ENCODE data around the gene AKAP13. TPM values are rescaled to one million over a fixed set of nuclear protein-coding genes. Genes with fewer than 3 reads are reported as not detected.
"Not testable (repeated sequence)": the region's sequence is repeated elsewhere in the genome, so short reads cannot be mapped to it uniquely, and the experiment has no call there.

The AKAP13 gene
- total RNA-seq, 4 donors from 2014 or later: 105 to 167 (median 129) TPM

DNA sequence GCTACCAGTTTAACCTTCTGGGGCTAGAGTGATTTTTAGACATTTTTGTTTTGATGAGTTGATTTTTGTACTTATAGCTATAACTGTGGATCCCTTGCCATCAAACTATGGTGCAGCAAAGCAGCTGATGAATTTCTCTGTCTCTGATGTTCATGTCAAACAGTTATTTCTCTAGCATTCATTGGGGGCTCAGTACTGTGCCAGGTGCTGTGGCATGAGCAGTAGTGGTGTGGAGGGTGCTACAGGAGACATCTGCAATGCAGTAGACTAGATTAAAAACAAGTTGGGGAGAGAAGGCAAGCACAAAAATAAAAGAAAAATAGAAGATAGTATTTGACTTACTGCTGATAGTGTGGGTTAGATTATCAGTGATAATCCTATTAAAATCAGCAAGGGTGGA, 95.3 kb downstream of the AKAP13 start:
- TF ChIP-seq, protein P1, sequence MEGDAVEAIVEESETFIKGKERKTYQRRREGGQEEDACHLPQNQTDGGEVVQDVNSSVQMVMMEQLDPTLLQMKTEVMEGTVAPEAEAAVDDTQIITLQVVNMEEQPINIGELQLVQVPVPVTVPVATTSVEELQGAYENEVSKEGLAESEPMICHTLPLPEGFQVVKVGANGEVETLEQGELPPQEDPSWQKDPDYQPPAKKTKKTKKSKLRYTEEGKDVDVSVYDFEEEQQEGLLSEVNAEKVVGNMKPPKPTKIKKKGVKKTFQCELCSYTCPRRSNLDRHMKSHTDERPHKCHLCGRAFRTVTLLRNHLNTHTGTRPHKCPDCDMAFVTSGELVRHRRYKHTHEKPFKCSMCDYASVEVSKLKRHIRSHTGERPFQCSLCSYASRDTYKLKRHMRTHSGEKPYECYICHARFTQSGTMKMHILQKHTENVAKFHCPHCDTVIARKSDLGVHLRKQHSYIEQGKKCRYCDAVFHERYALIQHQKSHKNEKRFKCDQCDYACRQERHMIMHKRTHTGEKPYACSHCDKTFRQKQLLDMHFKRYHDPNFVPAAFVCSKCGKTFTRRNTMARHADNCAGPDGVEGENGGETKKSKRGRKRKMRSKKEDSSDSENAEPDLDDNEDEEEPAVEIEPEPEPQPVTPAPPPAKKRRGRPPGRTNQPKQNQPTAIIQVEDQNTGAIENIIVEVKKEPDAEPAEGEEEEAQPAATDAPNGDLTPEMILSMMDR (IDR thresholded peaks at IDR 0.05): no peak
- no peak for TF ChIP-seq POLR2A (IDR thresholded peaks at IDR 0.05)
- no peak for DNase-seq (ENCODE audit: low spot score in 2 of 2)
- intact Hi-C loops (cut with DNase I; ENCODE audit: low total_unique reads): no loop called here
- H3K4me3 ChIP-seq (ENCODE audit: low read depth, poor library complexity, severe bottlenecking): no peak overlapping the region

DNA sequence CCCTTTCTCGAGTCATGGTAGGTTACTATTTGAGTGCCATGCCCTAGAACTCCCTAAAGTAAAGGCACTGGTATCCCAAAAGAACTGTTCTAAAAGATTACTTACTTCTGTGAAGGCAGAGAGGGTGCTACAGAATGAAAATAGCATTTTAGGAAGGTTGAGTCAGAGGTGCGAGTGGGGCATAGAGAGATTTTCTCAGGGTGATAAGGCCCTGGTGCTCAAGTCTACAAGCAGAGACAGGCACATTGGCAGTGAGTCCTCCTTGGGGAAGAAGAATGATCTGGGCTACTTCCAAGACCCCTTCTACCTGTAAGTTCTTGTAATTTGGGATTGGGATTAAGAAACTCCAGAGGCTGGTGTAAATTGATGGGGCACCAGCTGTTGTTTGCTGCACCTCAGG, 96.7 kb downstream of the AKAP13 start:
- 45 to 48% methylated on average over 2 of the region's 2 CpGs for WGBS, 2 donors
- intact Hi-C loops (cut with DNase I; ENCODE audit: low total_unique reads): no loop called here
- H3K4me3 ChIP-seq (ENCODE audit: low read depth, poor library complexity, severe bottlenecking): no peak overlapping the region
- no peak for DNase-seq (ENCODE audit: low spot score in 2 of 2)
- no peak for TF ChIP-seq POLR2A (IDR thresholded peaks at IDR 0.05)
- TF ChIP-seq, protein P1 (IDR thresholded peaks at IDR 0.05): no peak

DNA sequence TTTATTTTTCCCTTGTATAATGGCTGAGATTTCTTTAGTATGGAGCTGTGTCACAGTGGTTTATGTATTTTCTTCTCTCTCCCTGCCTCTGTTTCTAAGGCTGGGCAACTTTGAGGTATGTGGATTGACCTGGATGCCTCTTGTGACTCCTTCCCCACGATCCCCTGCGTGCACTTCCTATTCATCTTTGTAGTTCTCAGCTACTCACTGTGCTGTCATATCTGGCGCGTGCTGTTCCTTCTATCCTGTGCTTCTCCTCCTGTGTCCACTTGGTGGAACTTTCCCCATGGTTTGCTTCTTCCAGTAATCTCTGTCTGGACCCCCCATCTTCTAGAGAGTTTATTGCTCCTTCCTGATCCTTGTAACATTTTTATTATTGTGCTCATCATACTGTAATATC, 97.3 kb downstream of the AKAP13 start:
- DNase-seq (ENCODE audit: low spot score in 2 of 2): no peak
- TF ChIP-seq, protein P1 (IDR thresholded peaks at IDR 0.05): no peak
- no peak for TF ChIP-seq POLR2A (IDR thresholded peaks at IDR 0.05)
- intact Hi-C loops (cut with DNase I; ENCODE audit: low total_unique reads): no loop called here
- H3K4me3 ChIP-seq (ENCODE audit: low read depth, poor library complexity, severe bottlenecking): no peak overlapping the region
- WGBS, 2 donors: 27 to 84% methylated on average over 4 of the region's 4 CpGs

DNA sequence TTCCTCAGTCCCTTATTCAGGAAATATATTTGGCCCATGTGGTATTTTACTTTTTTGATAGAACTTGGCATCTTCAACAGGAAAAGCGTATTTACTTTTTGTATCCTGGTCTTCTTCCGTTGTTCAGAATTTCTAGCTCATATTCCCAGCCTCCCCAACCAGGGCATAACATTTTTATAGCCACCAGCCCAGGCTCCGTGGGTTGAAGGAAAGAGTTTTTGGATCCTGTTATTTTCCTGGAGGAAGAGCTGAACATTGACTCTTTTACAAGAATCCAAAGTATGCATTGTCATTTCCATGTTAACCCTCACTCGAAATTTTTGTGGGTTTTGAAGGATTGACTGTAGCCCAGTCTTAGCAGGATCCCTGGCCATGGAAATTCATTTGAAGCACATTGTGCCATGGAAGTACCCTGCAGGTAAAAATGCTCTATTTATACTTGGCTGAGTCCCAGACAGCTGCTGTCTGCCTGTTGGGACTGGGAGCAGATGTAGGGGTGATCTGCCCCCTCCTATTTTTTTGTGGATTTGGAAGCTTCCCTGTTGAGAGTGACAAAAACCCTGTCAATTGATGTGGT, 98.8 kb downstream of the AKAP13 start:
- no peak overlapping the region for H3K4me3 ChIP-seq (ENCODE audit: low read depth, poor library complexity, severe bottlenecking)
- 21 to 29% methylated on average over 4 of the region's 4 CpGs for WGBS, 2 donors
- no peak for DNase-seq (ENCODE audit: low spot score in 2 of 2)
- intact Hi-C loops (cut with DNase I; ENCODE audit: low total_unique reads): no loop called here
- TF ChIP-seq, protein P1 (IDR thresholded peaks at IDR 0.05): no peak
- no peak for TF ChIP-seq POLR2A (IDR thresholded peaks at IDR 0.05)

DNA sequence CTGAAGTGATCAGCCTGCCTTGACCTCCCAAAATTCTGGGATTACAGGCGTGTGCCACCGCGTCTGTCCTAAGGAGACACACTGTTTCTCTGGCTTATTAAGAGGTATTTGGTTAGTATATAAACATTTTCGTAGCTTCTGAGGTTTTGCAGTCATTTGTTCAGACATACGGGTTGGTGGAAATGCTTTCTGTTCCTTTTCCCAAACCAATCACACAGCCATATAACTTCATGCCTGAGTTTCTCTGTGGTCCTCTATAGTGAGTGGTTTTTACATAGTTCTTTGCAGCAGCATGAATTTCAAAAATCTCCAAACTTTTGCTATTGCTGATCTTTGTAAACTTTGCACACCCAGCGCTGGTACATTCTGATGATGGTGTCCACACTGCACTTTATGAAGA, 100.5 kb downstream of the AKAP13 start:
- intact Hi-C loops (cut with DNase I; ENCODE audit: low total_unique reads): no loop called here
- WGBS, 2 donors: 79 to 97% methylated on average over 6 of the region's 6 CpGs
- no peak for DNase-seq (ENCODE audit: low spot score in 2 of 2)
- H3K4me3 ChIP-seq (ENCODE audit: low read depth, poor library complexity, severe bottlenecking): no peak overlapping the region
- TF ChIP-seq, protein P1 (IDR thresholded peaks at IDR 0.05): no peak
- TF ChIP-seq POLR2A (IDR thresholded peaks at IDR 0.05): no peak

DNA sequence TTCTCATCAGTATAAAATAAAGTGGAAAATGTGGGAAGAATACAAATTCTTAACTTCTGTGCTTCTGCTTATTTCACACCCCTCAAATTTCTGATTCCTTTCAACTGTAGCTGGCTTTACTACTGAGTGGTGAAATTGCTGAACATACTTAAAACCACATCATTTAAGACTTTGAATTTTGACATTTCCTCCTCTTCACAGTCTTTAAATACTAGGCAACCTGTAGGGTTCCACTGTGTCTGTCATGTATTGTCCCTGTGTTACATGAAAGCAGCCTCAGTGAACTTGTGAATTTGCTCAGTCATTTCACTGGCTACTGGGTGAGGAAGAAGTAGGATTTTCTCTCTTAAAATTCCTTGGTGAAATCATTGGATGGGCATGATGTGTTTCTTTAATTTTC, 101.1 kb downstream of the AKAP13 start:
- intact Hi-C loops (cut with DNase I; ENCODE audit: low total_unique reads); DNase-seq (ENCODE audit: low spot score in 2 of 2); H3K4me3 ChIP-seq (ENCODE audit: low read depth, poor library complexity, severe bottlenecking): not testable (repeated sequence)
